HUES48 (cell line): ENCODE results near the gene SUMF2.
"Not testable (repeated sequence)": the region's sequence is repeated elsewhere in the genome, so short reads cannot be mapped to it uniquely, and the experiment has no call there.

Experiments
- H3K27ac ChIP-seq: one replicate; pipeline ENCODE4 v1.7.0; 2013; ENCODE audit warnings: low read depth, low read length, inconsistent platforms
- H3K27me3 ChIP-seq: 2 replicates; pipeline ENCODE4 v1.6.1; 2013; ENCODE audit warnings: mild to moderate bottlenecking, low read length; ENCODE audit not compliant: control insufficient read depth, insufficient read depth
- H3K36me3 ChIP-seq: 2 replicates; pipeline ENCODE4 v1.6.1; 2013; ENCODE audit warnings: low read length; ENCODE audit not compliant: control insufficient read depth, insufficient read depth
- H3K4me1 ChIP-seq: 2 replicates; pipeline ENCODE4 v1.6.1; 2013; ENCODE audit warnings: mild to moderate bottlenecking, low read length; ENCODE audit not compliant: control insufficient read depth, insufficient read depth
- H3K4me3 ChIP-seq: 2 replicates; pipeline ENCODE4 v1.5.1; 2013; ENCODE audit warnings: mild to moderate bottlenecking, low read depth, low read length
- H3K9ac ChIP-seq: 2 replicates; pipeline ENCODE4 v1.6.1; 2013; ENCODE audit warnings: mild to moderate bottlenecking, low read depth, low read length, moderate library complexity
- H3K9me3 ChIP-seq: 2 replicates; pipeline ENCODE4 v1.6.1; 2013; ENCODE audit warnings: low read length; ENCODE audit not compliant: control insufficient read depth, insufficient read depth

Gene SUMF2

GRCh38 chr7:56087445-56087844, 23.4 kb downstream of the SUMF2 start:
- Histone ChIP-seq H3K27me3 (no peaks in the 10 kb centered on the region), H3K4me3 (no peak overlapping the region), H3K36me3 (no peaks in the 10 kb centered on the region; the same call in 1 of the 2 replicates), H3K27ac (no peak overlapping the region), H3K9me3 (no peaks in the 10 kb centered on the region), H3K9ac (no peak overlapping the region), H3K4me1 (no peaks in the 10 kb centered on the region)

DNA sequence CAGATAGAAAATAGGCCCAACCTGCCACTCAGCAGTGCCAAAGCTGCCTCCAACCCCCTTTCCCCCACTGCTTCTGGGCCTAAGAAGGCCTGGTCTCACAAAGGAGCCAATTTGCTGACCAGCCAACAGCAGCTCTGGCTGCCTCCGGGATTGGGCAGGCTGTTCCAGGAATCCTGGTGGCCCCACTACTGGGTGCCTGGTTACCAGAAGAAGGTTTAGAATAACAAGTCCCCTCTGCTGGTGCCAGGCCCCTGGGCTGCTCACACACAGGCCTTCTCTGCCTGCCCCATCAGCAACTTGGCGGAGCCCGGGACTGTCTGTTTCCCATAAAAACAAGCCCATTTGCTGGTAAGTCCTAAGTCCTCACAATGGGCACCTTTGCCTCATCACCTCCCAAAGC, 27.5 kb downstream of the SUMF2 start:
- no peaks in the 10 kb centered on the region for H3K4me1 ChIP-seq
- no peaks in the 10 kb centered on the region for H3K9me3 ChIP-seq
- H3K4me3 ChIP-seq: no peak overlapping the region
- no peaks in the 10 kb centered on the region for H3K27me3 ChIP-seq
- H3K36me3 ChIP-seq: no peaks in the 10 kb centered on the region; the same call in 1 of the 2 replicates
- H3K9ac ChIP-seq: no peak overlapping the region
- H3K27ac ChIP-seq: no peak overlapping the region

DNA sequence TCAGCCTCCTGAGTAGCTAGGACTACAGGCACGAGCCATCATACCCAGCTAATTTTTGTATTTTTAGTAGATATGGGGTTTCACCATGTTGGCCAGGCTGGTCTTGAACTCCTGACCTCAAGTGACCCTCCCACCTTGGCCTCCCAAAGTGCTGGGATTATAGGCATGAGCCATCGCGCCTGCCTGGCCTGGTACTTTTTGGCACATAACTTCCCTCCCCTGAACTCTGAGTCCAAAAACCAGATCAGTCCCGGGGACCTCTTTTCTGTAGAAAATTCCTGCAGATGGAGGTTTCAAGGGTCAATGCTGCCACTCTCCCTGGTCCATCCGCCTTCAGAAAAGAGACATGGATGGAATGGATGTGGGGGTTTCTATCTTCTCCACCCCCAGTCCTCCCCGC, 28.3 kb downstream of the SUMF2 start:
- H3K4me1 ChIP-seq, H3K36me3 ChIP-seq, H3K27ac ChIP-seq, H3K9me3 ChIP-seq, H3K4me3 ChIP-seq, H3K27me3 ChIP-seq, H3K9ac ChIP-seq: not testable (repeated sequence)

DNA sequence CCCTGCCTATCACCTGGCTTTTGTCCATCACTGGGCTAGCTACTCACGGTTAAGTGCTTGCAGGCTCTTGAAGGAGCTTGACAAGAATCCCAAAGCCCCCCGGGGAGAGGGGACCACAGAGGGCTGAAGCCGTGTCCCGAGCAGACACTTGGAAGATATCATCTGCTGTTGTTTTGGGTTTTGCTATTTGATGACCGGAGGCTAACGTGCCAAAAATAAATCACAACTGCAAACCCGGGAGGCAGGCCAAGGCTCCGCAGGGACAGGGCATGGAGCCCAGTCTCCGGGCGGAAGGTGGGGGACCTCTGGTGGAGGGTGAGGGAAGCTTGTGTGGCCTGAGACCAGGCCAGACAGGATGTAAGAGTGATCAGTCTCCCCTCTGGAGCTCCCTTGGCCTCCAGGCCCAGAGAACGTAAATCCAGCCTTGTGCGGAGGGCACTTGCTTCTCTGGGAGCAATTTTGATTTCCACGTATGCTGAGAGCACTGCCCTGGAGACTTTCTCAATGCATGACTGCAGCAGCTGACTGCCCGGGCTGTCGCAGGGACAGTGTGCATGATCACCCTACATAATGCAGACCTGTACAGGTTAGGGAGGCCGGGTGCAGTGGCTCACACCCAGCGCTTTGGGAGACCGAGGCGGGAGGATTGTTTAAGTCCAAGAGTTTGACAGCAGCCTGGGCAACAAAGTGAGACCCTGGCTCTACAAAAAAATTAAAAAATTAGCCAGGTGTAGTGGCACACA, 28.9 kb downstream of the SUMF2 start, which contains the start of gene PHKG1:
Gene PHKG1 (minus strand): TSS at position 164 of the 743 bp plus-strand sequence. CDS start 4,011 bp downstream, outside the sequence.
- Histone ChIP-seq H3K27me3 (no peaks in the 10 kb centered on the region), H3K27ac (no peak within 1 kb of the TSS), H3K36me3 (no peaks in the 10 kb centered on the region), H3K4me3 (no peak within 1 kb of the TSS), H3K9me3 (no peaks in the 10 kb centered on the region), H3K9ac (no peak within 1 kb of the TSS), H3K4me1 (no peaks in the 10 kb centered on the region)

DNA sequence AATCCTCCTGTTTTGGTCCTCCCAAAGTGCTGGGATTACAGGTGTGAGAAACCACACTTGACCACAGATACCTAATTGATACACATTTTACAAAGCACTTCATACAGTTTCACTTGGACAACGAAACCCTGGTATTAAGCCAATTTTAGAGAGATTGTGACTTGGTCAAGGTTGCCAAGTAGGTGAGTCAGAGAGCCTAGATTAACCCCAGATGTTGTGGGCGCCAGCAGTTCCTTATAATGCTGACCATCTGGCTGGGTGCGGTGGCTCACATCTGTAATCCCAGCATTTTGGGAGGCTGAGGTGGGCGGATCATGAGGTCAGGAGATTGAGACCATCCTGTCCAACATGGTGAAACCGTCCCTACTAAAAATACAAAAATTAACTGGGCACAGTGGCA, 33.6 kb downstream of the SUMF2 start:
- Histone ChIP-seq H3K4me3 (no peak overlapping the region), H3K27me3 (no peaks in the 10 kb centered on the region), H3K4me1 (no peaks in the 10 kb centered on the region), H3K27ac (no peak overlapping the region), H3K9ac (no peak overlapping the region), H3K9me3 (peaks cover 2% of the 10 kb centered on the region; the same call in 1 of the 2 replicates), H3K36me3 (peaks cover 20% of the 10 kb centered on the region)

GRCh38 chr7:56098187-56099008, 34.3 kb downstream of the SUMF2 start:
- H3K4me1 ChIP-seq: not testable (repeated sequence)

GRCh38 chr7:56099653-56100052, 35.6 kb downstream of the SUMF2 start:
- H3K4me3 ChIP-seq: no peak overlapping the region
- no peak overlapping the region for H3K27ac ChIP-seq
- H3K9me3 ChIP-seq: peaks cover 2% of the 10 kb centered on the region; the same call in 1 of the 2 replicates
- no peaks in the 10 kb centered on the region for H3K27me3 ChIP-seq
- peaks cover 30% of the 10 kb centered on the region for H3K36me3 ChIP-seq
- H3K4me1 ChIP-seq: no peaks in the 10 kb centered on the region
- H3K9ac ChIP-seq: no peak overlapping the region

More at GRCh38 chr7:56098187-56099008, 34.3 kb downstream of the SUMF2 start:
- H3K27ac ChIP-seq, H3K27me3 ChIP-seq, H3K9me3 ChIP-seq, H3K9ac ChIP-seq, H3K4me3 ChIP-seq: not testable (repeated sequence)
- peaks cover 23% of the 10 kb centered on the region for H3K36me3 ChIP-seq

DNA sequence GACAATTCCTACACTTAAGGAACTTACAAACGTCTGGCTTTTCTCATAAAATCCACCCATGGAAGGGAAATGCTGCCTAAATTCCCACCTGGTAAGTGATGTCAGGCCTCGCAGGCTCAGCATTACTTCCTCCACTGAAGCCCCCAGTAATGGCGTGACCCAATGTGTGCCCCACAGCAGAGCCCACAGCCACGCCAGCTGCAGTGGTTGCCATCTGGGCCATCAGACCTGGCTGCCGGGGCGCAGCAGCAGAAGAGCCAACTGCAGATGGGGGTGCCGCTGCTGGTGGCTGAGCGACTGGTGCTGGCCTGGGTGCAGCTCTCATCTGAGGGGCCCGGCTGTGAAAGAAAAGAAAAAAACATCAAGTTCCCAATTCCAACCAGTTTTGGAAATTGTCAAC, 40.1 kb downstream of the SUMF2 start:
- not testable (repeated sequence) for H3K4me3 ChIP-seq, H3K27ac ChIP-seq, H3K27me3 ChIP-seq, H3K4me1 ChIP-seq, H3K9ac ChIP-seq
- Histone ChIP-seq H3K36me3 (peaks cover 30% of the 10 kb centered on the region), H3K9me3 (peaks cover 24% of the 10 kb centered on the region)

DNA sequence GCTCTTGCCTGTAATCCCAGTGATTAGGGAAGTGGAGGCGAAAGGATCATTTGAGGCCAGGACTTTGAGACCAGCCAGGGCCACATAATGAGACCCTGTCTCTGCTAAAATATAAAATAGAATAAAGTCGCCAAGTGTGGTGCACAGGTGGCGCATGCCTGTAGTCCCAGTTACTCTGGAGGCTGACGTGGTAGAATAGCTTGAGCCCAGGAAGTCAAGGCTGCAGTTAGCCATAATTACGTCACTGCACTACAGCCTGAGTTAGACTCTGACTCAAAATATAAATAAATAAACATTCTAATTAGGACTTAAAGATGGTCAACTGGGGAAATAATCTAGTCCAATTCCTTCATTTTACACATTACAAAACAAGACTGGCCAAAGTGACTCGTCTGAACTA, 41.4 kb downstream of the SUMF2 start:
- no peaks in the 10 kb centered on the region for H3K4me1 ChIP-seq
- H3K36me3 ChIP-seq: peaks cover 26% of the 10 kb centered on the region
- peaks cover 26% of the 10 kb centered on the region for H3K9me3 ChIP-seq
- peak overlapping the region; percentile 72 for H3K9ac ChIP-seq
- no peaks in the 10 kb centered on the region for H3K27me3 ChIP-seq
- no peak overlapping the region for H3K27ac ChIP-seq
- H3K4me3 ChIP-seq: peak overlapping the region; percentile 87

GRCh38 chr7:56106108-56107073, 42.3 kb downstream of the SUMF2 start, which contains the start of gene CHCHD2:
CHCHD2 (minus strand) TSS chr7:56106476; CDS start chr7:56106413, 63 bp downstream.
- Histone ChIP-seq H3K27ac (peak within 1 kb of the TSS; percentile 82), H3K36me3 (peaks cover 18% of the 10 kb centered on the region), H3K9me3 (peaks cover 29% of the 10 kb centered on the region), H3K4me1 (no peaks in the 10 kb centered on the region), H3K27me3 (no peaks in the 10 kb centered on the region), H3K4me3 (peak within 1 kb of the TSS; percentile 87), H3K9ac (peak within 1 kb of the TSS; percentile 72)
